Measurements from ENCODE around the gene CEP350. TPM values are rescaled to one million over a fixed set of nuclear protein-coding genes. Genes with fewer than 3 reads are reported as not detected.

CEP350 gene
- total and polyA plus RNA-seq, 10 of the 15 experiments (the other 5 are each of a cell fraction or from before 2014, with no cell fraction given) = 5.2 to 46.0 (median 23.1) TPM

DNA sequence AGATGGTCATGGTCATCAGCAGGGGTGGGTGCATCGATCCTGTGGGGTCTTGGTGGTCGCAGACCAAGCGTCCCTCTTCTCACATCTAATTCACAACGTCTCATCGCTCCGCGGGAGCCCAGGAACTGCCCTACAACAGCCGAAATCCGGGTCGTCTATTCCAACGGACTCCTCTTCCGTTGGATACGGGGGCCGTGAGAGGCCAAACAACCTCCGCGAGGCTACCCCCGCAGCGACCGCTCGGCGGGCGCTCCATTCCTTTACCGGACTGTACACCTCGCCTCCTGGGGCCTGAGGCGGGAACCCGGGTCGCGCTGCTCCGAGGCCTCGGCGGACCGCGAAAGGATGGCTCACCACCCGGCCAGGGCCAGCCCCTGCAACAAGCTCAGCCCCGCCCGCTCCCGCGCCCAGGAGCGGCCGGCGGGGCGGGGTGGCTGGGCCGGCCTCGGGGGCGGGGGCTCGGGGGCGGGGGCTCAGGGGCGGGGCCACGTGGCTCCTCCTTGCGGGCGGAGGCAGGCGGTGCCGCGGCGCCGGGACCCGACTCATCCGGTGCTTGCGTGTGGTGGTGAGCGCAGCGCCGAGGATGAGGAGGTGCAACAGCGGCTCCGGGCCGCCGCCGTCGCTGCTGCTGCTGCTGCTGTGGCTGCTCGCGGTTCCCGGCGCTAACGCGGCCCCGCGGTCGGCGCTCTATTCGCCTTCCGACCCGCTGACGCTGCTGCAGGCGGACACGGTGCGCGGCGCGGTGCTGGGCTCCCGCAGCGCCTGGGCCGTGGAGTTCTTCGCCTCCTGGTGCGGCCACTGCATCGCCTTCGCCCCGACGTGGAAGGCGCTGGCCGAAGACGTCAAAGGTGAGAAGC, 199.9 kb downstream of the CEP350 start, which contains the start of gene QSOX1 (continued):
- TF ChIP-seq TCF3 (IDR thresholded peaks at IDR 0.05; ENCODE audit: borderline replicate concordance, insufficient read depth, low read depth, low read length) (no peak), DPF2 (IDR thresholded peaks at IDR 0.05) (peak; percentile 48; the same call in 1 of the 2 replicates), CHD4 (IDR thresholded peaks at IDR 0.05) (no peak), POU2F2 (IDR thresholded peaks at IDR 0.05; ENCODE audit: borderline replicate concordance, low read depth, low read length) (0 out of 3 replicates have a peak, but pooled peaks have one; percentile 49), CREM (IDR thresholded peaks at IDR 0.05; ENCODE audit: low read depth) (no peak; the same call in 1 of the 2 replicates), TCF12 (IDR thresholded peaks at IDR 0.05; ENCODE audit: low read depth, low read length) (peak; percentile 51; the same call in 1 of the 2 replicates), RB1 (IDR thresholded peaks at IDR 0.05; ENCODE audit: borderline replicate concordance) (peak; percentile 47; the same call in 1 of the 2 replicates), CBX5 (IDR thresholded peaks at IDR 0.05; ENCODE audit: low read depth) (no peak), CBFB (IDR thresholded peaks at IDR 0.05; ENCODE audit: low read depth) (no peak), NR2C2 (IDR thresholded peaks at IDR 0.05; ENCODE audit: borderline replicate concordance, control insufficient read depth, insufficient read length, low read depth) (no peak), PAX5 (IDR thresholded peaks at IDR 0.05; ENCODE audit: borderline replicate concordance, low read depth, low read length) (peak; percentile 24; the same call in 1 of the 2 replicates), ETV6 (conservative IDR thresholded peaks at IDR 0.05 in 1 of 2, IDR thresholded peaks at IDR 0.05 in 1 of 2; ENCODE audit: borderline replicate concordance in 1 of 2, low read depth in 1 of 2) (no peak), ZNF622 (IDR thresholded peaks at IDR 0.05) (no peak), REST (IDR thresholded peaks at IDR 0.05; ENCODE audit: low read depth, low read length) (no peak), KLF5 (IDR thresholded peaks at IDR 0.05; ENCODE audit: partially characterized antibody) (peak; percentile 26)
- TF ChIP-seq, protein P1, sequence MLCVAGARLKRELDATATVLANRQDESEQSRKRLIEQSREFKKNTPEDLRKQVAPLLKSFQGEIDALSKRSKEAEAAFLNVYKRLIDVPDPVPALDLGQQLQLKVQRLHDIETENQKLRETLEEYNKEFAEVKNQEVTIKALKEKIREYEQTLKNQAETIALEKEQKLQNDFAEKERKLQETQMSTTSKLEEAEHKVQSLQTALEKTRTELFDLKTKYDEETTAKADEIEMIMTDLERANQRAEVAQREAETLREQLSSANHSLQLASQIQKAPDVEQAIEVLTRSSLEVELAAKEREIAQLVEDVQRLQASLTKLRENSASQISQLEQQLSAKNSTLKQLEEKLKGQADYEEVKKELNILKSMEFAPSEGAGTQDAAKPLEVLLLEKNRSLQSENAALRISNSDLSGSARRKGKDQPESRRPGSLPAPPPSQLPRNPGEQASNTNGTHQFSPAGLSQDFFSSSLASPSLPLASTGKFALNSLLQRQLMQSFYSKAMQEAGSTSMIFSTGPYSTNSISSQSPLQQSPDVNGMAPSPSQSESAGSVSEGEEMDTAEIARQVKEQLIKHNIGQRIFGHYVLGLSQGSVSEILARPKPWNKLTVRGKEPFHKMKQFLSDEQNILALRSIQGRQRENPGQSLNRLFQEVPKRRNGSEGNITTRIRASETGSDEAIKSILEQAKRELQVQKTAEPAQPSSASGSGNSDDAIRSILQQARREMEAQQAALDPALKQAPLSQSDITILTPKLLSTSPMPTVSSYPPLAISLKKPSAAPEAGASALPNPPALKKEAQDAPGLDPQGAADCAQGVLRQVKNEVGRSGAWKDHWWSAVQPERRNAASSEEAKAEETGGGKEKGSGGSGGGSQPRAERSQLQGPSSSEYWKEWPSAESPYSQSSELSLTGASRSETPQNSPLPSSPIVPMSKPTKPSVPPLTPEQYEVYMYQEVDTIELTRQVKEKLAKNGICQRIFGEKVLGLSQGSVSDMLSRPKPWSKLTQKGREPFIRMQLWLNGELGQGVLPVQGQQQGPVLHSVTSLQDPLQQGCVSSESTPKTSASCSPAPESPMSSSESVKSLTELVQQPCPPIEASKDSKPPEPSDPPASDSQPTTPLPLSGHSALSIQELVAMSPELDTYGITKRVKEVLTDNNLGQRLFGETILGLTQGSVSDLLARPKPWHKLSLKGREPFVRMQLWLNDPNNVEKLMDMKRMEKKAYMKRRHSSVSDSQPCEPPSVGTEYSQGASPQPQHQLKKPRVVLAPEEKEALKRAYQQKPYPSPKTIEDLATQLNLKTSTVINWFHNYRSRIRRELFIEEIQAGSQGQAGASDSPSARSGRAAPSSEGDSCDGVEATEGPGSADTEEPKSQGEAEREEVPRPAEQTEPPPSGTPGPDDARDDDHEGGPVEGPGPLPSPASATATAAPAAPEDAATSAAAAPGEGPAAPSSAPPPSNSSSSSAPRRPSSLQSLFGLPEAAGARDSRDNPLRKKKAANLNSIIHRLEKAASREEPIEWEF (IDR thresholded peaks at IDR 0.05; ENCODE audit: insufficient replicate concordance, low read depth, low read length) = no peak
- TF ChIP-seq, protein P2, sequence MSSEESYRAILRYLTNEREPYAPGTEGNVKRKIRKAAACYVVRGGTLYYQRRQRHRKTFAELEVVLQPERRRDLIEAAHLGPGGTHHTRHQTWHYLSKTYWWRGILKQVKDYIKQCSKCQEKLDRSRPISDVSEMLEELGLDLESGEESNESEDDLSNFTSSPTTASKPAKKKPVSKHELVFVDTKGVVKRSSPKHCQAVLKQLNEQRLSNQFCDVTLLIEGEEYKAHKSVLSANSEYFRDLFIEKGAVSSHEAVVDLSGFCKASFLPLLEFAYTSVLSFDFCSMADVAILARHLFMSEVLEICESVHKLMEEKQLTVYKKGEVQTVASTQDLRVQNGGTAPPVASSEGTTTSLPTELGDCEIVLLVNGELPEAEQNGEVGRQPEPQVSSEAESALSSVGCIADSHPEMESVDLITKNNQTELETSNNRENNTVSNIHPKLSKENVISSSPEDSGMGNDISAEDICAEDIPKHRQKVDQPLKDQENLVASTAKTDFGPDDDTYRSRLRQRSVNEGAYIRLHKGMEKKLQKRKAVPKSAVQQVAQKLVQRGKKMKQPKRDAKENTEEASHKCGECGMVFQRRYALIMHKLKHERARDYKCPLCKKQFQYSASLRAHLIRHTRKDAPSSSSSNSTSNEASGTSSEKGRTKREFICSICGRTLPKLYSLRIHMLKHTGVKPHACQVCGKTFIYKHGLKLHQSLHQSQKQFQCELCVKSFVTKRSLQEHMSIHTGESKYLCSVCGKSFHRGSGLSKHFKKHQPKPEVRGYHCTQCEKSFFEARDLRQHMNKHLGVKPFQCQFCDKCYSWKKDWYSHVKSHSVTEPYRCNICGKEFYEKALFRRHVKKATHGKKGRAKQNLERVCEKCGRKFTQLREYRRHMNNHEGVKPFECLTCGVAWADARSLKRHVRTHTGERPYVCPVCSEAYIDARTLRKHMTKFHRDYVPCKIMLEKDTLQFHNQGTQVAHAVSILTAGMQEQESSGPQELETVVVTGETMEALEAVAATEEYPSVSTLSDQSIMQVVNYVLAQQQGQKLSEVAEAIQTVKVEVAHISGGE (CRISPR knock-in tag; IDR thresholded peaks at IDR 0.05) = peak; percentile 62

Data from GM12878 (cell line).